ENCODE measurements around the gene SNRNP25. TPM values are rescaled to one million over a fixed set of nuclear protein-coding genes. Genes with fewer than 3 reads are reported as not detected.

SNRNP25 gene
- total and polyA plus RNA-seq, 4 donors: 15.1 to 22.2 (median 17.7) TPM

DNA sequence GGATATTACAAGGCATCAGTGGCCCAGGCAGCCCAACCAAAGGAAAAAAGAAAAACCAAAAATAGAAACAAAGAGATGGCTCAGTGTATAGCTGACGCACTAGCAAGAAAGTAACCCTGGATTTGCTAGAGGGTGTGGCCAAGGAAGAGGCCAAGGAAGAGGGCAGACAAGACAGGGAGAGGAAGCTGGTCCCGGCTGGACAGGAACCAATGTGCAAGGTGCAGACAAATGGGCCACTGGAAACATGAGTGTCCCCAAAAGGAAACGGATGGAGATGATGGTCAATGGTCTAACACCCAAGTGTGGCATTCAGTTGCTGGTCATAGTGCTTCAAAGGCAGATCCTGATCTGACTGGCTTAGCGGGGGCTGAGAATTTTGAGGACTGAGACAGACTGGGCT lies 10.9 kb upstream of the SNRNP25 start:
- H3K9me3 ChIP-seq (ENCODE audit: control insufficient read depth in 4 of 4, low read length in 3 of 4): no peaks in the 10 kb centered on the region
- DNase-seq (ENCODE audit: low spot score): no peak
- TF ChIP-seq YY1 (IDR thresholded peaks at IDR 0.05) (no peak), TAF1 (conservative IDR thresholded peaks at IDR 0.05) (no peak), HNF4A (conservative IDR thresholded peaks at IDR 0.05) (no peak), NR2F2 (IDR thresholded peaks at IDR 0.05) (no peak), FOXA1 (IDR thresholded peaks at IDR 0.05) (no peak), EGR1 (IDR thresholded peaks at IDR 0.05; ENCODE audit: low read depth in 2 of 2) (no peak), HNF4G (IDR thresholded peaks at IDR 0.05) (no peak)
- TF ChIP-seq, protein P1, sequence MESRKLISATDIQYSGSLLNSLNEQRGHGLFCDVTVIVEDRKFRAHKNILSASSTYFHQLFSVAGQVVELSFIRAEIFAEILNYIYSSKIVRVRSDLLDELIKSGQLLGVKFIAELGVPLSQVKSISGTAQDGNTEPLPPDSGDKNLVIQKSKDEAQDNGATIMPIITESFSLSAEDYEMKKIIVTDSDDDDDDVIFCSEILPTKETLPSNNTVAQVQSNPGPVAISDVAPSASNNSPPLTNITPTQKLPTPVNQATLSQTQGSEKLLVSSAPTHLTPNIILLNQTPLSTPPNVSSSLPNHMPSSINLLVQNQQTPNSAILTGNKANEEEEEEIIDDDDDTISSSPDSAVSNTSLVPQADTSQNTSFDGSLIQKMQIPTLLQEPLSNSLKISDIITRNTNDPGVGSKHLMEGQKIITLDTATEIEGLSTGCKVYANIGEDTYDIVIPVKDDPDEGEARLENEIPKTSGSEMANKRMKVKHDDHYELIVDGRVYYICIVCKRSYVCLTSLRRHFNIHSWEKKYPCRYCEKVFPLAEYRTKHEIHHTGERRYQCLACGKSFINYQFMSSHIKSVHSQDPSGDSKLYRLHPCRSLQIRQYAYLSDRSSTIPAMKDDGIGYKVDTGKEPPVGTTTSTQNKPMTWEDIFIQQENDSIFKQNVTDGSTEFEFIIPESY (IDR thresholded peaks at IDR 0.05): no peak
- TF ChIP-seq, protein P2, sequence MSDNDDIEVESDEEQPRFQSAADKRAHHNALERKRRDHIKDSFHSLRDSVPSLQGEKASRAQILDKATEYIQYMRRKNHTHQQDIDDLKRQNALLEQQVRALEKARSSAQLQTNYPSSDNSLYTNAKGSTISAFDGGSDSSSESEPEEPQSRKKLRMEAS (IDR thresholded peaks at IDR 0.05): no peak
- TF ChIP-seq, protein P3, sequence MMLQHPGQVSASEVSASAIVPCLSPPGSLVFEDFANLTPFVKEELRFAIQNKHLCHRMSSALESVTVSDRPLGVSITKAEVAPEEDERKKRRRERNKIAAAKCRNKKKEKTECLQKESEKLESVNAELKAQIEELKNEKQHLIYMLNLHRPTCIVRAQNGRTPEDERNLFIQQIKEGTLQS (IDR thresholded peaks at IDR 0.05): no peak
- TF ChIP-seq, protein P4, sequence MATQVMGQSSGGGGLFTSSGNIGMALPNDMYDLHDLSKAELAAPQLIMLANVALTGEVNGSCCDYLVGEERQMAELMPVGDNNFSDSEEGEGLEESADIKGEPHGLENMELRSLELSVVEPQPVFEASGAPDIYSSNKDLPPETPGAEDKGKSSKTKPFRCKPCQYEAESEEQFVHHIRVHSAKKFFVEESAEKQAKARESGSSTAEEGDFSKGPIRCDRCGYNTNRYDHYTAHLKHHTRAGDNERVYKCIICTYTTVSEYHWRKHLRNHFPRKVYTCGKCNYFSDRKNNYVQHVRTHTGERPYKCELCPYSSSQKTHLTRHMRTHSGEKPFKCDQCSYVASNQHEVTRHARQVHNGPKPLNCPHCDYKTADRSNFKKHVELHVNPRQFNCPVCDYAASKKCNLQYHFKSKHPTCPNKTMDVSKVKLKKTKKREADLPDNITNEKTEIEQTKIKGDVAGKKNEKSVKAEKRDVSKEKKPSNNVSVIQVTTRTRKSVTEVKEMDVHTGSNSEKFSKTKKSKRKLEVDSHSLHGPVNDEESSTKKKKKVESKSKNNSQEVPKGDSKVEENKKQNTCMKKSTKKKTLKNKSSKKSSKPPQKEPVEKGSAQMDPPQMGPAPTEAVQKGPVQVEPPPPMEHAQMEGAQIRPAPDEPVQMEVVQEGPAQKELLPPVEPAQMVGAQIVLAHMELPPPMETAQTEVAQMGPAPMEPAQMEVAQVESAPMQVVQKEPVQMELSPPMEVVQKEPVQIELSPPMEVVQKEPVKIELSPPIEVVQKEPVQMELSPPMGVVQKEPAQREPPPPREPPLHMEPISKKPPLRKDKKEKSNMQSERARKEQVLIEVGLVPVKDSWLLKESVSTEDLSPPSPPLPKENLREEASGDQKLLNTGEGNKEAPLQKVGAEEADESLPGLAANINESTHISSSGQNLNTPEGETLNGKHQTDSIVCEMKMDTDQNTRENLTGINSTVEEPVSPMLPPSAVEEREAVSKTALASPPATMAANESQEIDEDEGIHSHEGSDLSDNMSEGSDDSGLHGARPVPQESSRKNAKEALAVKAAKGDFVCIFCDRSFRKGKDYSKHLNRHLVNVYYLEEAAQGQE (IDR thresholded peaks at IDR 0.05): no peak
- 87% methylated on average over 4 of the region's 4 CpGs for WGBS
- no peak overlapping the region for H3K27ac ChIP-seq (ENCODE audit: low read depth in 1 of 2, low read length in 2 of 2)
- H3K9ac ChIP-seq (ENCODE audit: low read depth in 1 of 2, low read length in 2 of 2): no peak overlapping the region
- peaks cover 0 to 6% (median under 1%) of the 10 kb centered on the region in 4 donors for H3K36me3 ChIP-seq (ENCODE audit: control insufficient read depth in 4 of 4, insufficient read depth in 3 of 4, low read depth in 1 of 4, low read length in 3 of 4)
- no peaks in the 10 kb centered on the region for H3K27me3 ChIP-seq (ENCODE audit: control insufficient read depth in 4 of 4, insufficient read depth in 4 of 4, low read length in 3 of 4)
- H3K4me1 ChIP-seq (ENCODE audit: control insufficient read depth in 4 of 4, insufficient read depth in 4 of 4, low read length in 3 of 4): peaks cover 0 to 18% (median 9%) of the 10 kb centered on the region in 4 donors
- no peak overlapping the region for H3K4me3 ChIP-seq (ENCODE audit: low read depth in 1 of 3, low read length in 3 of 3)

DNA sequence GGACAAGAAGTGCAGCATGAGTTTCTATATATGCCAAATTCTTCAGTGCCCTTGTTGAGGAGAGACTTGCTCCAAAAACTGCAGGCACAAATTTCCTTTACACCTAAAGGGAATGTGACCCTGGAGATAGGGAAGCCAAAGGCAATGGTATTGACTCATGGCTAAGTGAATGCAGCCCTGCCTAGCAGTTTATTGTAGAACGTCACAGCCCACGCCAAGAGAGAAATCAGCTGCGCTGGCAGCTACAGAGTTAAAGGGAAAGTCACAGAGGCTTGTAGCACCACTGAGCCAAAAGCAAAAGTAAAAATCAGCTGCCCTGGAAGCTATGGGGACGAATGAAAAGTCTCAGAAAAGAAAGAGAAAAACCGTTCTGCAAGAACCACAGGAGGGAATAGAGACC lies 10.3 kb upstream of the SNRNP25 start:
- TF ChIP-seq RAD21 (IDR thresholded peaks at IDR 0.05) (no peak), FOXA1 (IDR thresholded peaks at IDR 0.05) (no peak), HNF4A (conservative IDR thresholded peaks at IDR 0.05) (no peak), JUND (IDR thresholded peaks at IDR 0.05) (no peak), RXRA (IDR thresholded peaks at IDR 0.05) (no peak), EGR1 (IDR thresholded peaks at IDR 0.05; ENCODE audit: low read depth in 2 of 2) (no peak), HNF4G (IDR thresholded peaks at IDR 0.05) (no peak)
- WGBS: 92% methylated on average over 5 of the region's 5 CpGs

More for the DNA sequence above, 10.3 kb upstream of the SNRNP25 start:
- no peaks in the 10 kb centered on the region for H3K27me3 ChIP-seq (ENCODE audit: control insufficient read depth in 4 of 4, insufficient read depth in 4 of 4, low read length in 3 of 4)
- DNase-seq (ENCODE audit: low spot score): no peak
- H3K9ac ChIP-seq (ENCODE audit: low read depth in 1 of 2, low read length in 2 of 2): no peak overlapping the region
- H3K9me3 ChIP-seq (ENCODE audit: control insufficient read depth in 4 of 4, low read length in 3 of 4): no peaks in the 10 kb centered on the region
- peaks cover 0 to 6% (median under 1%) of the 10 kb centered on the region in 4 donors for H3K36me3 ChIP-seq (ENCODE audit: control insufficient read depth in 4 of 4, insufficient read depth in 3 of 4, low read depth in 1 of 4, low read length in 3 of 4)
- no peak overlapping the region for H3K4me3 ChIP-seq (ENCODE audit: low read depth in 1 of 3, low read length in 3 of 3)
- no peak overlapping the region for H3K27ac ChIP-seq (ENCODE audit: low read depth in 1 of 2, low read length in 2 of 2)
- peaks cover 0 to 18% (median 9%) of the 10 kb centered on the region in 4 donors for H3K4me1 ChIP-seq (ENCODE audit: control insufficient read depth in 4 of 4, insufficient read depth in 4 of 4, low read length in 3 of 4)

All from liver (tissue), 9 donors.